Measurements from ENCODE around the gene LRRC14B. TPM values are rescaled to one million over a fixed set of nuclear protein-coding genes. Genes with fewer than 3 reads are reported as not detected.
"Not testable (repeated sequence)": the region's sequence is repeated elsewhere in the genome, so short reads cannot be mapped to it uniquely, and the experiment has no call there.

Gene LRRC14B
- total RNA-seq, 1 donor from 2014 or later: 93.4 TPM

- DNase-seq; intact Hi-C loops (cut with micrococcal nuclease); H3K27ac ChIP-seq (replicated peaks); H3K4me3 ChIP-seq; H3K27me3 ChIP-seq (ENCODE audit: low read depth); H3K4me1 ChIP-seq; H3K9me3 ChIP-seq (replicated peaks): not testable (repeated sequence)
- peaks cover 99% of the 10 kb centered on the region for H3K36me3 ChIP-seq
Measured at GRCh38 chr5:245717-246116, 54.4 kb downstream of the LRRC14B start.

Other genes with a start within 250 kb of the LRRC14B start
- gene PLEKHG4B, start 99.3 kb upstream of the LRRC14B start, total RNA-seq: not detected
- gene CCDC127, start 26.7 kb downstream of the LRRC14B start, total RNA-seq: 7.9 TPM
- 757 TPM for gene SDHA, start 26.8 kb downstream of the LRRC14B start, total RNA-seq
- 34.2 TPM for gene PDCD6, start 80.2 kb downstream of the LRRC14B start, total RNA-seq
- 1.4 TPM for gene AHRR, start 130.2 kb downstream of the LRRC14B start, total RNA-seq

Data from left ventricle myocardium inferior (tissue), 1 donor.